SK-N-SH (cell line): ENCODE data around the gene NGB. TPM values are rescaled to one million over a fixed set of nuclear protein-coding genes. Genes with fewer than 3 reads are reported as not detected.

Experiments
- CTCF ChIA-PET: fragments of 300-600, 350-600 bp; formaldehyde crosslinking; extraction: SDS; loops from one replicate; lab custom pipeline; 2021; lab: Yijun Ruan, JAX
- POLR2A ChIA-PET: fragments of 350-600 bp; sonication (Branson Sonifier 250); formaldehyde crosslinking; extraction: SDS; loops from one replicate; lab custom pipeline; 2020; ENCODE audit warnings: antibody characterized with exemption, inconsistent platforms; lab: Yijun Ruan, JAX
- DNase-seq: peaks from one replicate; pipeline ENCODE4 v3.0.0; 2012
- H2AFZ ChIP-seq: fragments of 200-600 bp; sonication (generic); 2 replicates; pipeline ENCODE4 v1.8.1; 2016; ENCODE audit warnings: antibody characterized with exemption, mild to moderate bottlenecking, low read depth
- H3F3A ChIP-seq: fragments of 200-600 bp; sonication (generic); replicated peaks from 2 replicates; pipeline ENCODE3; 2016; ENCODE audit warnings: antibody characterized with exemption, mild to moderate bottlenecking; ENCODE audit not compliant: insufficient read depth
- H3K27ac ChIP-seq, 2 experiments: fragments of 200-500 bp in 1 of 2; fragments of 200-600 bp in 1 of 2; sonication (Bioruptor generic) in 1 of 2; sonication (generic), shearing (Covaris generic) in 1 of 2; 2 replicates each; pipeline versions ENCODE4 v1.5.1 to v1.6.1; 2014 to 2016; ENCODE audit warnings: low read depth in 2 of 2, inconsistent platforms in 1 of 2, low read length in 1 of 2, mild to moderate bottlenecking in 1 of 2, mixed read lengths in 1 of 2
- H3K27me3 ChIP-seq: fragments of 200-600 bp; sonication (generic), shearing (Covaris generic); 2 replicates; pipeline ENCODE4 v1.6.1; 2016; ENCODE audit warnings: mixed run types; ENCODE audit not compliant: insufficient read depth
- H3K36me3 ChIP-seq, 2 experiments: fragments of 200-500 bp in 1 of 2; fragments of 200-600 bp in 1 of 2; sonication (Bioruptor generic) in 1 of 2; sonication (generic) in 1 of 2; replicated peaks in 1 of 2; 2 replicates each; pipeline versions ENCODE3 to v1.5.1; 2014 to 2016; ENCODE audit warnings: low read length in 1 of 2, mild to moderate bottlenecking in 1 of 2; ENCODE audit not compliant: insufficient read depth in 2 of 2, control insufficient read depth in 1 of 2
- H3K4me1 ChIP-seq, 2 experiments: fragments of 200-500 bp in 1 of 2; fragments of 200-600 bp in 1 of 2; sonication (Bioruptor generic) in 1 of 2; sonication (generic), shearing (Covaris generic) in 1 of 2; 2 replicates each; pipeline versions ENCODE4 v1.5.1 to v1.6.1; 2014 to 2016; ENCODE audit warnings: low read depth in 1 of 2, low read length in 1 of 2, mixed run types in 1 of 2; ENCODE audit not compliant: insufficient read depth in 2 of 2, control insufficient read depth in 1 of 2
- H3K4me2 ChIP-seq: fragments of 200-600 bp; sonication (generic), shearing (Covaris generic); 2 replicates; pipeline ENCODE4 v1.6.1; 2017; ENCODE audit warnings: mixed run types
- H3K4me3 ChIP-seq, 2 experiments: fragments of 200-500 bp in 1 of 2; fragments of 200-600 bp in 1 of 2; sonication (Bioruptor generic) in 1 of 2; sonication (generic), shearing (Covaris generic) in 1 of 2; 2 replicates each; pipeline versions ENCODE4 v1.5.1 to v1.8.1; 2014 to 2016; ENCODE audit warnings: low read depth in 2 of 2, inconsistent platforms in 1 of 2, low read length in 1 of 2, mild to moderate bottlenecking in 1 of 2, mixed read lengths in 1 of 2, moderate library complexity in 1 of 2
- H3K79me2 ChIP-seq: fragments of 200-600 bp; sonication (generic); 2 replicates; pipeline ENCODE4 v1.8.1; 2017; ENCODE audit warnings: mild to moderate bottlenecking; ENCODE audit not compliant: insufficient read depth
- H3K9ac ChIP-seq: fragments of 200-600 bp; sonication (generic); 2 replicates; pipeline ENCODE4 v1.6.1; 2017; ENCODE audit warnings: mixed run types
- H3K9me2 ChIP-seq: fragments of 200-600 bp; sonication (generic); 2 replicates; pipeline ENCODE4 v1.6.1; 2017; ENCODE audit warnings: mixed run types
- H3K9me3 ChIP-seq: fragments of 200-600 bp; sonication (generic); 2 replicates; pipeline ENCODE4 v1.6.1; 2017; ENCODE audit warnings: mixed run types, mild to moderate bottlenecking, moderate library complexity
- H4K20me1 ChIP-seq: fragments of 200-600 bp; sonication (generic); 2 replicates; pipeline ENCODE4 v1.6.1; 2017; ENCODE audit warnings: mild to moderate bottlenecking, mixed run types; ENCODE audit not compliant: insufficient read depth
- CHD2 ChIP-seq: fragments of 150-350 bp; IDR thresholded peaks from 2 replicates; pipeline ENCODE4 v1.6.1; 2018; ENCODE audit warnings: low read length; ENCODE audit not compliant: partially characterized antibody
- GABPA ChIP-seq: IDR thresholded peaks from 2 replicates; pipeline ENCODE4 v1.4.0; 2012; ENCODE audit warnings: low read depth, mild to moderate bottlenecking
- IRF3 ChIP-seq: fragments of 150-350 bp; IDR thresholded peaks from 2 replicates; pipeline ENCODE4 v1.6.1; 2016; ENCODE audit warnings: mild to moderate bottlenecking, low read depth, low read length
- NFIC ChIP-seq: IDR thresholded peaks from 2 replicates; pipeline ENCODE4 v1.4.0; 2012; ENCODE audit warnings: borderline replicate concordance
- NRF1 ChIP-seq: IDR thresholded peaks from 2 replicates; pipeline ENCODE4 v1.6.1; 2012; ENCODE audit warnings: low read depth, mild to moderate bottlenecking, low read length
- POLR2AphosphoS5 ChIP-seq: IDR thresholded peaks from 2 replicates; pipeline ENCODE4 v1.6.1; 2012; ENCODE audit warnings: low read depth, low read length
- RAD21 ChIP-seq: IDR thresholded peaks from 2 replicates; pipeline ENCODE4 v1.6.1; 2012; ENCODE audit warnings: mild to moderate bottlenecking, low read length
- RCOR1 ChIP-seq: fragments of 150-350 bp; IDR thresholded peaks from 2 replicates; pipeline ENCODE4 v1.6.1; 2017; ENCODE audit warnings: antibody characterized with exemption, low read length
- RXRA ChIP-seq: IDR thresholded peaks from 2 replicates; pipeline ENCODE4 v1.4.0; 2012; ENCODE audit warnings: low read depth, mild to moderate bottlenecking, borderline replicate concordance
- SMC3 ChIP-seq: IDR thresholded peaks from 2 replicates; pipeline ENCODE4 v1.6.1; 2012; ENCODE audit warnings: low read depth, low read length, improper control_type of control experiment
- TAF1 ChIP-seq: IDR thresholded peaks from 2 replicates; pipeline ENCODE4 v1.6.1; 2012; ENCODE audit warnings: low read depth, mild to moderate bottlenecking, low read length, moderate library complexity, borderline replicate concordance
- USF2 ChIP-seq: fragments of 150-350 bp; IDR thresholded peaks from 2 replicates; pipeline ENCODE4 v1.6.1; 2017; ENCODE audit warnings: antibody characterized with exemption, low read length, low read depth, borderline replicate concordance
- YY1 ChIP-seq: IDR thresholded peaks from 2 replicates; pipeline ENCODE4 v1.4.0; 2012; ENCODE audit warnings: low read depth, mild to moderate bottlenecking
- ZBTB33 ChIP-seq: IDR thresholded peaks from 2 replicates; pipeline ENCODE4 v1.4.0; 2012; ENCODE audit warnings: low read depth, borderline replicate concordance
- WGBS: methylation state at CpG from one replicate; pipeline ENCODE4 v1.1.6; 2017; ENCODE audit warnings: low lambda C conversion rate; 5-methylcytosine and 5-hydroxymethylcytosine counted together
- polyA plus RNA-seq, 3 experiments: library from polyadenylated mRNA; depleted of rRNA; stranded (reverse); fragments of >200 nt; gene quantifications; 2 replicates each; pipeline ENCODE4 v1.2.3, GENCODE V29; 2012

Gene NGB
- polyA plus RNA-seq, 1 of the 3 experiments (the other 2 are of a cell fraction), result not detected

- peaks cover 9% of the 10 kb centered on the region for H4K20me1 ChIP-seq
- no peak overlapping the region for H2AFZ ChIP-seq
- no peak overlapping the region for H3K4me2 ChIP-seq
- H3K79me2 ChIP-seq, result peaks cover 41% of the 10 kb centered on the region
- 0% methylated on average over 1 of the region's 1 CpG for WGBS
- H3K9ac ChIP-seq, result no peak overlapping the region
- DNase-seq, result no peak
- H3K27me3 ChIP-seq, result no peaks in the 10 kb centered on the region
- no peak overlapping the region; a peak in 1 of 4 replicates for H3K4me3 ChIP-seq
- ChIA-PET CTCF (interaction anchor here (0.6 to 8.0 kb wide), 56 partner anchors 9 to 504 kb away, joined by 3 to 143 read pairs (median 4); partner anchors contain the start of genes NGB, TMEM63C and ZDHHC22), POLR2A (interaction anchor here (0.8 to 0.9 kb wide), 2 partner anchors 12 to 61 kb away, joined by 4 read pairs; partner anchors contain the start of genes SAMD15 and TMED8)
- H3K36me3 ChIP-seq, result peaks cover 2% of the 10 kb centered on the region in 2 experiments
- no peaks in the 10 kb centered on the region for H3K9me2 ChIP-seq
- peaks cover 3% of the 10 kb centered on the region for H3F3A ChIP-seq
- peaks cover 7 to 25% of the 10 kb centered on the region in 2 experiments; a peak in 3 of 4 replicates for H3K4me1 ChIP-seq
- no peak for TF ChIP-seq YY1
- no peak for TF ChIP-seq SMC3
- TF ChIP-seq POLR2AphosphoS5, result no peak
- TF ChIP-seq NFIC, result no peak
- no peak for TF ChIP-seq IRF3
- no peak for TF ChIP-seq TAF1
- TF ChIP-seq CHD2, result no peak
- TF ChIP-seq NRF1, result no peak
- no peak for TF ChIP-seq USF2
- TF ChIP-seq RCOR1, result no peak
- no peak for TF ChIP-seq ZBTB33
- no peak for TF ChIP-seq RXRA
- TF ChIP-seq RAD21, result no peak
- no peak for TF ChIP-seq GABPA
- H3K27ac ChIP-seq, result no peak overlapping the region
- no peaks in the 10 kb centered on the region for H3K9me3 ChIP-seq
Measured at GRCh38 chr14:77316195-77316505, 45.1 kb upstream of the NGB start.
